Muscle of leg (tissue), 11 donors: Measurements from ENCODE around the gene C2orf92. TPM values are rescaled to one million over a fixed set of nuclear protein-coding genes. Genes with fewer than 3 reads are reported as not detected.

Source experiments
- DNase-seq: peaks from one replicate; pipeline ENCODE4 v3.0.0; 2013
- H3K27ac ChIP-seq: one replicate; pipeline ENCODE4 v1.5.1; 2013; ENCODE audit warnings: mild to moderate bottlenecking, low read length, control low read depth
- H3K27me3 ChIP-seq: one replicate; pipeline ENCODE4 v1.6.1; 2013; ENCODE audit warnings: low read length; ENCODE audit not compliant: control insufficient read depth, insufficient read depth
- H3K36me3 ChIP-seq: one replicate; pipeline ENCODE4 v1.6.1; 2013; ENCODE audit warnings: low read length; ENCODE audit not compliant: control insufficient read depth, insufficient read depth
- H3K4me1 ChIP-seq: one replicate; pipeline ENCODE4 v1.6.1; 2013; ENCODE audit warnings: low read length; ENCODE audit not compliant: control insufficient read depth, insufficient read depth
- H3K4me3 ChIP-seq: one replicate; pipeline ENCODE4 v1.5.1; 2013; ENCODE audit warnings: low read length, control low read depth
- H3K9me3 ChIP-seq: replicated peaks from 2 replicates; pipeline ENCODE4 v1.6.1; 2013; ENCODE audit warnings: low read depth, low read length; ENCODE audit not compliant: control insufficient read depth
- WGBS: methylation state at CpG from one replicate; pipeline ENCODE4 v1.1.5; 2013; ENCODE audit warnings: missing lambda C conversion rate; ENCODE audit not compliant: insufficient coverage; 5-methylcytosine and 5-hydroxymethylcytosine counted together
- polyA plus RNA-seq, 8 donors: library from polyadenylated mRNA; unstranded; fragments of 120-200 nt; gene quantifications; one replicate each; pipeline versions ENCODE4 v1.2.1 to v1.2.3, GENCODE V29; 2013; ENCODE audit warnings: inconsistent platforms in 1 of 8, low replicate concordance in 1 of 8; ENCODE audit not compliant: insufficient read length in 8 of 8, insufficient read depth in 1 of 8
- total RNA-seq: library from RNA; stranded (reverse); fragments of 120-200 nt; gene quantifications from one replicate; pipeline ENCODE4 v1.2.4, GENCODE V29; 2013

The C2orf92 gene
- total and polyA plus RNA-seq, 9 donors: 4.6 to 21.1 (median 12.0) TPM

DNA sequence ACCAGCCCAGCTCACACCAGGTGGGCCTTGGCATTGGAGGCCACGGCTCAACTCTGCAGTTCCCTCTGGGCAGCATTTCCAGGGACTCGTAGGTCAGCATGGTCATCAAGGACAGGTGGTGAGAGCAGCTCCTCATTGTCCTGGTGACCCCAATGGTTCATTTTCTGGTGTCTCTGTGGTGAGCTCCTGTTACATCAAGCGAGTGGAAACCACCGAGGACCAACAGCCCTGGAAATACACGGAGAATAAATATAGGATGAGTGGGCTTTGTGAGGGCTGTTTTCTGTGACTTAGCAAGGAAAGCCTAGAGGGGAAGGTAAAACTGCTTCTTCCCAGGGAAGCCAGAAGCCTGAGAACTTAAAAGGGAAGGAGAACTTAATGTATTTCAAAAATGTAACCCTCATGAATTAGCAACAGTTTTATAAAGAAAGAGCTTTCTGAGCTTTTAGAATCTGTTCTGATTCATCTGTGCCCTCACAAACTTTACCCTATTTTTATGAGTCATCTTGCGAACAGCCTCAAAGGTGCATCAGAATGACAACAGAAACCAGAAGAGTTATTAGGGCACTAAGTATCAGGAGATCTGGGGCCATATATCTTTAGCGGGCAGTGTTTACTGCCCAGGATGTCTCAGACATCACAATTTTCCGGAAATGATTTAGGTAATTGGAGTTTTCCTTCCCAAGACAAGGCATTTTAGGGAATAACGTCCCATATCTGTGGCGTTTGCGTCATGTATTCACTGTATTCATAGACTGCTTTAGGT lies 18.7 kb downstream of the C2orf92 start:
- no peaks in the 10 kb centered on the region for H3K36me3 ChIP-seq
- no peak overlapping the region for H3K27ac ChIP-seq
- H3K4me3 ChIP-seq: no peak overlapping the region
- no peak for DNase-seq
- H3K27me3 ChIP-seq: no peaks in the 10 kb centered on the region
- no peaks in the 10 kb centered on the region for H3K4me1 ChIP-seq
- H3K9me3 ChIP-seq: no peaks in the 10 kb centered on the region
- WGBS: 70% methylated on average over 7 of the region's 11 CpGs

- H3K36me3 ChIP-seq: no peaks in the 10 kb centered on the region
- H3K4me1 ChIP-seq: no peaks in the 10 kb centered on the region
- no peak for DNase-seq
- 33% methylated on average over 3 of the region's 6 CpGs for WGBS
- no peak overlapping the region for H3K27ac ChIP-seq
- H3K27me3 ChIP-seq: no peaks in the 10 kb centered on the region
- H3K4me3 ChIP-seq: no peak overlapping the region
- peaks cover 2% of the 10 kb centered on the region for H3K9me3 ChIP-seq
Observed at GRCh38 chr2:97691166-97691565, 21.7 kb downstream of the C2orf92 start.

- no peak overlapping the region for H3K27ac ChIP-seq
- peak; percentile 32 for DNase-seq
- no peaks in the 10 kb centered on the region for H3K27me3 ChIP-seq
- H3K4me3 ChIP-seq: no peak overlapping the region
- no peaks in the 10 kb centered on the region for H3K36me3 ChIP-seq
- no peaks in the 10 kb centered on the region for H3K4me1 ChIP-seq
- H3K9me3 ChIP-seq: peaks cover 2% of the 10 kb centered on the region
Observed at GRCh38 chr2:97693476-97693875, 24.0 kb downstream of the C2orf92 start.

DNA sequence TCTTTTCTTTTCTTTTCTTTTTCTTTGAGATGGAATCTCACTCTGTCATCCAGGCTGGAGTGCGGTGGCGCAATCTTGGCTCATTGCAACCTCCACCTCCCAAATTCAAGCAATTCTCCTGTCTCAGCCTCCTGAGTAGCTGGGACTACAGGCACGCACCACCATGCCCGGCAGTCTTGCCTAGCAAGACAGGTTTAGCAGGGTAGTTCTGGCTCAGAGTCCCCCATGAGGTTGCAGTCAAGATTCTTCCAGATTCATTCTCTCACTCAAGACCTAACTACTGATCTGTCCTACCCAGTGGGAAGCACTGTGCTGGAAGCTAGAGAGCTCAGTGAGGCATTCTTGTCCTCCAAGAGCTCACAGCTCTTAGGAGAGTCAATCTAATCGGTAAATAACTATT lies 26.2 kb downstream of the C2orf92 start:
- no peak for DNase-seq
- H3K4me3 ChIP-seq: no peak overlapping the region
- H3K36me3 ChIP-seq: no peaks in the 10 kb centered on the region
- H3K4me1 ChIP-seq: peaks cover 3% of the 10 kb centered on the region
- 98% methylated on average over 4 of the region's 5 CpGs for WGBS
- no peaks in the 10 kb centered on the region for H3K27me3 ChIP-seq
- H3K27ac ChIP-seq: no peak overlapping the region
- peaks cover 2% of the 10 kb centered on the region for H3K9me3 ChIP-seq

- 50% methylated on average over 4 of the region's 14 CpGs for WGBS
- H3K4me3 ChIP-seq: no peak overlapping the region
Observed at GRCh38 chr2:97697252-97698235, 28.0 kb downstream of the C2orf92 start.

GRCh38 chr2:97698530-97698929 lies 29.0 kb downstream of the C2orf92 start:
- DNase-seq: no peak
- 83% methylated on average over 1 of the region's 4 CpGs for WGBS
- H3K9me3 ChIP-seq: peaks cover under 1% of the 10 kb centered on the region
- no peak overlapping the region for H3K4me3 ChIP-seq
- H3K4me1 ChIP-seq: peaks cover 9% of the 10 kb centered on the region
- H3K36me3 ChIP-seq: no peaks in the 10 kb centered on the region
- H3K27me3 ChIP-seq: no peaks in the 10 kb centered on the region
- H3K27ac ChIP-seq: no peak overlapping the region

More at GRCh38 chr2:97697252-97698235, 28.0 kb downstream of the C2orf92 start:
- Histone ChIP-seq H3K9me3 (peaks cover 2% of the 10 kb centered on the region), H3K36me3 (no peaks in the 10 kb centered on the region), H3K27me3 (no peaks in the 10 kb centered on the region), H3K27ac (no peak overlapping the region), H3K4me1 (peaks cover 9% of the 10 kb centered on the region)
- DNase-seq: peak; percentile 90

DNA sequence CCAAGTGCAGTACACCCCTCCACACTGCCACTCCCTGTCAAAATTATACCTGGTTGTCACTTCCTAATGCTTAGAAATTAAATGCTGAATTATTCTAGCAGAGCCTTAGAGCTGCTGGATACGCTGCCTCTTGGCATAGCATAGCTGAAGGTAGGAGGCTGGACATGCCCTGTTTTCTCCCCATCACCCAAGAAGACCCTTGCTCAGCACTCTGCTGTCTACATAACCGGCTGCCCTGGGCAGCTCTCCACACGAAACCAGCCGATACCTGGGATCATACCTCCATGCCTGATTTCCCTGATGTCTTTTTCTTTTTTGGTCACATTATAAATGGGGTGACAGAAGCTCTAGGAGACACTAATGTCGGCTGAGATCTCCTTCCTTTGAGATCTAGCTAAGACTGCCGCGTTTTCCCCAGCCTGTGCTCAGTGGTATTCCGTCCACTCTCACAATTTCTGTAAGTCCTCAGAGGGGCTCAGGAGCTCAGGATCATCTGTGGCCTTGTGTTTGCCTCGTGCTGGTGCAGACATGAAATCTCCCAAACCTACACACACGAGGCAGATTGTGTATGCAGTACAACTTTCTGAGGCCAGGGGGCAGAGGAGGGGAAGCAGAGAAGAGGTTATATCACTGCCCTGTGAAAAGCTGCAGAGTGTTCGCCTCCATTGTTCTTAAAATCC lies 30.4 kb downstream of the C2orf92 start:
- Histone ChIP-seq H3K4me3 (no peak overlapping the region), H3K9me3 (no peaks in the 10 kb centered on the region), H3K27me3 (no peaks in the 10 kb centered on the region), H3K27ac (no peak overlapping the region), H3K36me3 (no peaks in the 10 kb centered on the region), H3K4me1 (peaks cover 9% of the 10 kb centered on the region)
- DNase-seq: peak; percentile 68
- 65% methylated on average over 6 of the region's 11 CpGs for WGBS

DNA sequence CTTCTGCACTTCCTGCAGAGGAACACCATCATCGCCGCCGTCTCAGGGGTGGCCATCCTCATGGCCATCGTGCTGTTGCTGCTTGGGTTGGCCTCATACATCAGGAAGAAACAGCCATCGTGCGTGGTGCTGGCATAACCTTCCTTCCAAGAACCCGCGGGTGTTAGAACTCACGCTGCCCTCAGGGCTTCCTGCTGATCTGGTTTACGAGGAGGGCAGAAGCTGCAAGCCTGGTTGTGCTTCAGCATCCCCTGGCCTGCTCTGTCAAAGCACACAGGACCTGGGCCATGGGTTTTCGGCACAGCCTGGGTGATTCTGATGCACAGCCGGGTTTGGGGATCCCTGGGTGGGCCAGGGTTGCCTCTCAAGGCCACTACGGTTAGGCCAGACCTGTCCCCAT lies 31.7 kb downstream of the C2orf92 start:
- H3K4me1 ChIP-seq: peaks cover 9% of the 10 kb centered on the region
- H3K27ac ChIP-seq: peak overlapping the region; percentile 47
- 90% methylated on average over 13 of the region's 13 CpGs for WGBS
- no peaks in the 10 kb centered on the region for H3K27me3 ChIP-seq
- H3K4me3 ChIP-seq: no peak overlapping the region
- no peak for DNase-seq
- H3K9me3 ChIP-seq: no peaks in the 10 kb centered on the region
- H3K36me3 ChIP-seq: no peaks in the 10 kb centered on the region

GRCh38 chr2:97701851-97702465 lies 32.4 kb downstream of the C2orf92 start:
- peaks cover 9% of the 10 kb centered on the region for H3K4me1 ChIP-seq
- no peaks in the 10 kb centered on the region for H3K27me3 ChIP-seq
- whole genome bisulfite sequencing: 64% methylated on average over 6 of the region's 6 CpGs
- no peak for DNase-seq
- peak overlapping the region; percentile 47 for H3K27ac ChIP-seq
- no peaks in the 10 kb centered on the region for H3K36me3 ChIP-seq
- no peaks in the 10 kb centered on the region for H3K9me3 ChIP-seq
- H3K4me3 ChIP-seq: no peak overlapping the region
